K562 (cell line): ENCODE results near the gene AGPAT1. TPM values are rescaled to one million over a fixed set of nuclear protein-coding genes. Genes with fewer than 3 reads are reported as not detected.

Experiments
- BACH1 ChIP-seq: fragments of 200-800 bp; sonication (Bioruptor generic); IDR thresholded peaks from 2 replicates; pipeline ENCODE4 v1.6.1; 2016; ENCODE audit warnings: missing genetic modification characterization, missing compliant biosample characterization
- C11orf30 ChIP-seq: fragments of 450-650 bp; IDR thresholded peaks from 2 replicates; pipeline ENCODE4 v1.6.1; 2016; ENCODE audit warnings: low read depth, mild to moderate bottlenecking
- CCNT2 ChIP-seq: IDR thresholded peaks from 2 replicates; pipeline ENCODE4 v1.6.1; 2011; ENCODE audit warnings: borderline replicate concordance, low read depth, mild to moderate bottlenecking, moderate library complexity, mixed read lengths, low read length; ENCODE audit not compliant: insufficient read length; ENCODE audit errors: extremely low read depth
- E2F1 ChIP-seq: sonication (generic); formaldehyde crosslinking; IDR thresholded peaks from 2 replicates; pipeline ENCODE4 v1.8.1; 2023; ENCODE audit warnings: mild to moderate bottlenecking, missing genetic modification reagents, moderate library complexity
- EP300 ChIP-seq: IDR thresholded peaks from 2 replicates; pipeline ENCODE4 v1.6.1; 2012; ENCODE audit warnings: low read length, improper control_type of control experiment
- EWSR1 ChIP-seq: fragments of 450-650 bp; IDR thresholded peaks from 2 replicates; pipeline ENCODE4 v1.6.1; 2018; ENCODE audit warnings: borderline replicate concordance, mild to moderate bottlenecking, low read depth, moderate library complexity; ENCODE audit not compliant: partially characterized antibody
- HMG20A ChIP-seq: fragments of 450-650 bp; formaldehyde crosslinking; conservative IDR thresholded peaks from 2 replicates; pipeline ENCODE4 v1.4.0; 2020; ENCODE audit warnings: mild to moderate bottlenecking, mixed read lengths
- ILK ChIP-seq: fragments of 450-650 bp; IDR thresholded peaks from 2 replicates; pipeline ENCODE4 v1.6.1; 2016; ENCODE audit warnings: missing genetic modification characterization, low read depth, mild to moderate bottlenecking, missing compliant biosample characterization, moderate library complexity, borderline replicate concordance
- PHF21A ChIP-seq: fragments of 450-650 bp; IDR thresholded peaks from 2 replicates; pipeline ENCODE4 v1.6.1; 2017; ENCODE audit warnings: low read depth, borderline replicate concordance
- PML ChIP-seq: IDR thresholded peaks from 2 replicates; pipeline ENCODE4 v1.6.1; 2012; ENCODE audit warnings: low read length, inconsistent platforms
- POLR2A ChIP-seq: fragments of 450-650 bp; conservative IDR thresholded peaks from 2 replicates; pipeline ENCODE4 v1.6.1; 2016
- PRMT5 ChIP-seq: sonication (generic); formaldehyde crosslinking; IDR thresholded peaks from 2 replicates; pipeline ENCODE4 v1.5.0; 2020; ENCODE audit warnings: missing genetic modification reagents
- PTTG1 ChIP-seq: fragments of 450-650 bp; IDR thresholded peaks from 2 replicates; pipeline ENCODE4 v1.6.1; 2016; ENCODE audit warnings: low read depth, mild to moderate bottlenecking, missing genetic modification characterization, missing compliant biosample characterization
- RB1 ChIP-seq: fragments of 450-650 bp; IDR thresholded peaks from 2 replicates; pipeline ENCODE4 v1.6.1; 2017; ENCODE audit warnings: low read depth, mild to moderate bottlenecking
- SFPQ ChIP-seq: fragments of 200-400 bp; formaldehyde crosslinking; IDR thresholded peaks from 2 replicates; pipeline ENCODE4 v1.6.1; 2017; ENCODE audit warnings: mild to moderate bottlenecking, low read depth, low read length, moderate library complexity
- ZBTB17 ChIP-seq: fragments of 450-650 bp; formaldehyde crosslinking; IDR thresholded peaks from 2 replicates; pipeline ENCODE4 v1.4.0; 2020; ENCODE audit warnings: mild to moderate bottlenecking
- ZNF121 ChIP-seq: sonication (generic); formaldehyde crosslinking; conservative IDR thresholded peaks from 2 replicates; pipeline ENCODE4 v1.8.0; 2022; ENCODE audit warnings: missing genetic modification reagents
- ZNF3 ChIP-seq: fragments of 250-450 bp; sonication (Bioruptor Pico); IDR thresholded peaks from 2 replicates; pipeline ENCODE4 v1.5.0; 2021; ENCODE audit warnings: mild to moderate bottlenecking, moderate library complexity
- ZNF444 ChIP-seq: fragments of 250-450 bp; sonication (Bioruptor Pico); IDR thresholded peaks from 2 replicates; pipeline ENCODE4 v1.4.0; 2020; ENCODE audit warnings: mild to moderate bottlenecking, moderate library complexity
- ZNF584 ChIP-seq: fragments of 200-800 bp; sonication (Bioruptor generic); IDR thresholded peaks from 2 replicates; pipeline ENCODE4 v1.6.1; 2016; ENCODE audit warnings: low read depth, mild to moderate bottlenecking, missing genetic modification characterization, missing compliant biosample characterization
- ZNF699 ChIP-seq: fragments of 250-450 bp; sonication (Bioruptor Pico); IDR thresholded peaks from 2 replicates; pipeline ENCODE4 v1.8.0; 2021; ENCODE audit warnings: mild to moderate bottlenecking, moderate library complexity; ENCODE audit not compliant: insufficient replicate concordance
- ZNF76 ChIP-seq: fragments of 250-450 bp; sonication (Bioruptor Pico); IDR thresholded peaks from 2 replicates; pipeline ENCODE4 v1.4.0; 2020; ENCODE audit warnings: mild to moderate bottlenecking, moderate library complexity, borderline replicate concordance
- ZNF79 ChIP-seq: fragments of 250-450 bp; sonication (Bioruptor Pico); IDR thresholded peaks from 2 replicates; pipeline ENCODE4 v1.4.0; 2020; ENCODE audit warnings: low read depth, mild to moderate bottlenecking, moderate library complexity
- polyA plus RNA-seq, 8 experiments: library from polyadenylated mRNA; depleted of rRNA in 4 of 8; stranded (reverse) in 5 of 8; unstranded in 3 of 8; fragments of >200 nt; fragmentation: Nextera tagmentation in 2 of 8; fragmentation: Illumina TruSeq in 1 of 8; extraction: Ambion mirVana in 2 of 8; extraction: Trizol in 1 of 8; gene quantifications; 2 replicates each; pipeline versions ENCODE4 v1.2.1 to v1.2.3, GENCODE V29; 2011 to 2014; ENCODE audit warnings: inconsistent platforms in 1 of 8, missing spikeins in 1 of 8
- total RNA-seq, 7 experiments: library from RNA; depleted of rRNA in 6 of 7; stranded (reverse); fragments of >200 nt in 6 of 7; fragmentation: Illumina TruSeq in 2 of 7; extraction: Trizol in 2 of 7; gene quantifications; 2 replicates each; pipeline versions ENCODE4 v1.2.1 to v1.2.3, GENCODE V29; 2011 to 2021; ENCODE audit warnings: low replicate concordance in 1 of 7
- TF ChIP-seq, protein P1 (sequence below): fragments of 250-450 bp; sonication (Bioruptor Pico); IDR thresholded peaks from 2 replicates; pipeline ENCODE4 v1.8.0; 2021; ENCODE audit warnings: mild to moderate bottlenecking, moderate library complexity

AGPAT1 gene
- total and polyA plus RNA-seq, 9 of the 15 experiments (the other 6 are each of a cell fraction or from before 2014, with no cell fraction given), result 37.9 to 176 (median 69.4) TPM

DNA sequence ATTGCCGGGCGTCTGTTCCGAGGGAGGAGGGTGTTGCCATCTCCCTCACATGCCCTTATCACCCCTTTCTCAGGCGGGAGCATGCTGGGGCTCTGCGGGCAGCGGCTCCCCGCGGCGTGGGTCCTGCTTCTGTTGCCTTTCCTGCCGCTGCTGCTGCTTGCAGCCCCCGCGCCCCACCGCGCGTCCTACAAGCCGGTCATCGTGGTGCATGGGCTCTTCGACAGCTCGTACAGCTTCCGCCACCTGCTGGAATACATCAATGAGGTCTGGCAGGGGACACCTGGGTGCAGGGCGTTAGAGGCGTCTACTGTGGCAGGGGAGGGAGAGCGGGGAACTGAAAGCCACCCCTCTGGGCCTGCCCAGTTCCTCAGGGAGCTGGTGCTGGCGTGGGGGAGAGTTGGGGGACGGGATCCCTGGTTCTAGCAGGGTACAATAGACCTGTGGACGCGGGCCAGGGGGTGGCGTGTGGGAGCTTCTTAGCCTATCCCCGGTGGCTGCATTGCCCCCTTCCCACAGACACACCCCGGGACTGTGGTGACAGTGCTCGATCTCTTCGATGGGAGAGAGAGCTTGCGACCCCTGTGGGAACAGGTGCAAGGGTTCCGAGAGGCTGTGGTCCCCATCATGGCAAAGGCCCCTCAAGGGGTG lies 21.2 kb downstream of the AGPAT1 start (continued):
- TF ChIP-seq ZNF699 (CRISPR knock-in tag) (no peak), POLR2A (peak; percentile 67), HMG20A (CRISPR knock-in tag) (no peak), ZNF121 (CRISPR knock-in tag) (no peak), ZNF76 (no peak), EP300 (peak; percentile 33; the same call in 1 of the 2 replicates), PTTG1 (tag) (no peak), ILK (no peak), CCNT2 (peak; percentile 49), PHF21A (no peak), ZNF444 (CRISPR knock-in tag) (no peak), SFPQ (no peak), E2F1 (no peak), ZBTB17 (CRISPR knock-in tag) (no peak), RB1 (no peak; the same call in none of the 2 replicates), BACH1 (tag) (no peak), ZNF3 (CRISPR knock-in tag) (no peak), C11orf30 (no peak), ZNF584 (CRISPR knock-in tag) (no peak), PML (no peak), PRMT5 (CRISPR knock-in tag) (no peak), ZNF79 (CRISPR knock-in tag) (no peak), EWSR1 (no peak)
- TF ChIP-seq, protein P1, sequence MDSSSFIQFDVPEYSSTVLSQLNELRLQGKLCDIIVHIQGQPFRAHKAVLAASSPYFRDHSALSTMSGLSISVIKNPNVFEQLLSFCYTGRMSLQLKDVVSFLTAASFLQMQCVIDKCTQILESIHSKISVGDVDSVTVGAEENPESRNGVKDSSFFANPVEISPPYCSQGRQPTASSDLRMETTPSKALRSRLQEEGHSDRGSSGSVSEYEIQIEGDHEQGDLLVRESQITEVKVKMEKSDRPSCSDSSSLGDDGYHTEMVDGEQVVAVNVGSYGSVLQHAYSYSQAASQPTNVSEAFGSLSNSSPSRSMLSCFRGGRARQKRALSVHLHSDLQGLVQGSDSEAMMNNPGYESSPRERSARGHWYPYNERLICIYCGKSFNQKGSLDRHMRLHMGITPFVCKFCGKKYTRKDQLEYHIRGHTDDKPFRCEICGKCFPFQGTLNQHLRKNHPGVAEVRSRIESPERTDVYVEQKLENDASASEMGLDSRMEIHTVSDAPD, result no peak
